ENCODE measurements around the gene PRDM10. TPM values are rescaled to one million over a fixed set of nuclear protein-coding genes. Genes with fewer than 3 reads are reported as not detected.

PRDM10 gene
- polyA plus RNA-seq, 3 donors from 2014 or later: 1.3 to 5.0 TPM; not detected in 1

DNA sequence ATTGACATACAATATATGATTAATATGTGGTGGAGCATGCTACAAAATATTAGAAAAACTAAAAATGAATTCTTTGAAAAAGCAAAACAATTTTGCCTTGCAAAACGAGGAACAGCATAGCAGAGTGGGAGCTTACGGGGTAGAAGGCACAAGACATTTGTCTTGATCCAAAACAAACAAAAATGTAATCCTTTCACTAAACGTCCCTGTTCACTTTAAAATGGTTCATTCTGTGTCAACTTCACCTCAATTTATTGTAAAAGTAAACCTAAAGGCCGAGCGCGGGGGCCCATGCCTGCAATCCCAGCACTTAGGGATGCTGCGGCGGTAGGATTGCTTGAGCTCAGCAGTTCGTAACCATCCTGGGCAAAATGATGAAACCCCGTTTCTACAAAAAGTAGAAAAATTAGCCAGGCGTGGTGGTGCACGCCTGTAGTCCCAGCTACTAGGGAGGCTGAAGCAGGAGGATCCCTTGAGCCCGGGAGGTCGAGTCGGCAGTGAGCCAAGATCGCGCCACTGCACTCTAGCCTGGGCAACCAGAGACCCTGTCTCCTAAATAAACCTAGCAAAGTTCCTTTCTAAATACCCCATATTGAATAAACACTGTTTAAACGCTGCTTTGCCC is 2.0 kb downstream of the PRDM10 start:
- Mint-ChIP-seq H3K4me1 (peaks cover 62% of the 10 kb centered on the region in 2 donors), H3K27ac (peak overlapping the region; percentile 93 to 98 (median 96)), H3K27me3 (ENCODE audit: low read depth in 3 of 3) (peaks cover 6 to 18% (median 10%) of the 10 kb centered on the region in 3 donors), H3K9me3 (no peaks in the 10 kb centered on the region), H3K4me3 (peak overlapping the region; percentile 90 to 98 (median 93)), H3K36me3 (peaks cover 0 to 11% (median 8%) of the 10 kb centered on the region in 3 donors)
- no peak for DNase-seq

DNA sequence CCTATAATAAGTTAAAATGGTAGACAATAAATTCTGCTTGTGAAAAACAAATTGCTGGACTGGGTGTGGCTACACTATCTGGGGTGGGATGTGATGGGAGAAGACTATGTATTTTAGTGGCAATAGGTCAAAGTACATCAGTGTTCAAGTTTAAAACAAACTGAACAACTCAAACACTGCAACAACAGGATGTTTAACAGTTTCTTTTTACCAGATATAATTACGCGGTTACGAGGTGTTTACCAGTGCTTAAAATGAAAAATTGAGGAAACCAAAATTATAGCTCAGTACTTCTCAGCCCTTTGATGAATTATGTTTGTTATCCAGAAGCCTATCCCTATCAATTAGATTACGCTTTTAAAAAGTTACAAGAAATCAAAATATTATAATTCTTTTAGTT is 3.2 kb downstream of the PRDM10 start:
- peak overlapping the region; percentile 66 to 95 (median 67) for H3K4me3 Mint-ChIP-seq
- peak in 2 of 3 donors; percentile 10 for DNase-seq
- peaks cover 6 to 18% (median 10%) of the 10 kb centered on the region in 3 donors for H3K27me3 Mint-ChIP-seq (ENCODE audit: low read depth in 3 of 3)
- no peaks in the 10 kb centered on the region for H3K9me3 Mint-ChIP-seq
- peaks cover 64 to 66% of the 10 kb centered on the region in 2 donors for H3K4me1 Mint-ChIP-seq
- H3K36me3 Mint-ChIP-seq: peaks cover 0 to 11% (median 8%) of the 10 kb centered on the region in 3 donors
- peak overlapping the region; percentile 63 to 89 (median 84) for H3K27ac Mint-ChIP-seq

DNA sequence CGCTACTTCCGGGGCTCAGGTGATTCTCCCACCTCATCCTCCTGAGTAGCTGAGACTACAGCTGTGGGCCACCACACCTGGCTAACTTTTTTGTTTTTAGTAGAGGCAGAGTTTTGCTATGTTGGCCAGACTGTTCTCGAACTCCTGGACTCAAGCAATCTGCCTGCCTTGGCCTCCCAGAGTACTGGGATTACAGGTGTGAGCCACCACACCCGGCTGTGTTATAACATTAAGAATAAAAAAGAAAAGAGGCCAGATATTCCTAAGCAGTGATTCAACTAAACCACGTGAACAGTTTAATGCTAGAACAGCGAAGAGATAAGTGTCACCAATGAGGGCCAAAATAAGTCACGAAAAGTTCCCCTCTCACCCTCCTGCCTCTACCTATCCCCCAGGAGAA is 3.7 kb downstream of the PRDM10 start:
- peaks cover 60 to 63% of the 10 kb centered on the region in 2 donors for H3K4me1 Mint-ChIP-seq
- H3K4me3 Mint-ChIP-seq: peak overlapping the region; percentile 66 to 95 (median 67)
- H3K9me3 Mint-ChIP-seq: no peaks in the 10 kb centered on the region
- no peak for DNase-seq
- peaks cover 6 to 18% (median 10%) of the 10 kb centered on the region in 3 donors for H3K27me3 Mint-ChIP-seq (ENCODE audit: low read depth in 3 of 3)
- H3K36me3 Mint-ChIP-seq: peaks cover 0 to 11% (median 8%) of the 10 kb centered on the region in 3 donors
- H3K27ac Mint-ChIP-seq: peak overlapping the region; percentile 63 to 89 (median 84)

DNA sequence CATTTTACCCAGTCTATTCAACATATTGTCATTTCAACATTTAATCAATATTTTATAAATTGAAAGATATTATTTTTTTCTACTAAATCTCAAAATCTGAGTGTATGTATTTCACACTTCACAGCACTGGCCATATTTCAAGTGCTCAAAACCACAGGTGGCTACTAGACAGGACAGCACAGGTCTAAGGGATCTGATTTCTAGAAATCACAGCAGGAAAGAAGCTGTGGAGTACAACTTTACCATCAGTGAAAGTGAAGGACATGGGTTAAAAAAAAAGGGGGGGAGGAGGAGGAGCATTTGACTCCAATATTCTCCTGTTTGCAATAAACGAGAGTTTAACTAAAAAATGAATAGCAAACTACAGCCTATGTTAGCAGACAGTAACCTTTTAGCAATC is 4.5 kb downstream of the PRDM10 start:
- Mint-ChIP-seq H3K9me3 (no peaks in the 10 kb centered on the region), H3K4me1 (peaks cover 54 to 56% of the 10 kb centered on the region in 2 donors), H3K27ac (peak overlapping the region in 3 of 6 donors; percentile 34 to 80 (median 75)), H3K27me3 (ENCODE audit: low read depth in 3 of 3) (peaks cover 6 to 16% (median 7%) of the 10 kb centered on the region in 3 donors), H3K36me3 (peaks cover 0 to 11% (median 8%) of the 10 kb centered on the region in 3 donors), H3K4me3 (peak overlapping the region in 3 of 5 donors; percentile 12 to 66 (median 21))
- no peak for DNase-seq

DNA sequence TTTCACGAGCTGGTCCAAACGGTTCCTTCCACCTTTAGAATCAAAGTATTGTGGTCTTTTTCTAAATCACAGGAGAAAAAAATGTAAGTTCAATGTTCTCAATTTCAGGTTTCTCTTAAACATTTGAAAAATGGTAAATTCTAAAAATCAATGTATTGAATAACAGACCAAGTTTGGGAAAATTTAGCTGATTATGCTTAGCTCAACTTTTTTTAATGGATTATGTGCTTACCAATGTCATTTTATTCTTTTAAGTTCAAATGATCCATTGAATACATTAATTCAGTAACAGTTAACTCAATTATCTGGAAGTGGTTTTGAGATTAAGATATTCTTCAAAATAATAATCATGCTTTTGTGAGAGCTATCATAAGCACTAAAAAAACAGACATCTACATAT is 5.1 kb downstream of the PRDM10 start:
- Mint-ChIP-seq H3K4me3 (no peak overlapping the region), H3K27me3 (ENCODE audit: low read depth in 3 of 3) (peaks cover 2 to 11% (median 4%) of the 10 kb centered on the region in 3 donors), H3K36me3 (peaks cover 0 to 11% (median 8%) of the 10 kb centered on the region in 3 donors), H3K4me1 (peaks cover 55 to 58% of the 10 kb centered on the region in 2 donors), H3K27ac (peak overlapping the region in 1 of 6 donors; percentile 14), H3K9me3 (no peaks in the 10 kb centered on the region)
- no peak for DNase-seq

DNA sequence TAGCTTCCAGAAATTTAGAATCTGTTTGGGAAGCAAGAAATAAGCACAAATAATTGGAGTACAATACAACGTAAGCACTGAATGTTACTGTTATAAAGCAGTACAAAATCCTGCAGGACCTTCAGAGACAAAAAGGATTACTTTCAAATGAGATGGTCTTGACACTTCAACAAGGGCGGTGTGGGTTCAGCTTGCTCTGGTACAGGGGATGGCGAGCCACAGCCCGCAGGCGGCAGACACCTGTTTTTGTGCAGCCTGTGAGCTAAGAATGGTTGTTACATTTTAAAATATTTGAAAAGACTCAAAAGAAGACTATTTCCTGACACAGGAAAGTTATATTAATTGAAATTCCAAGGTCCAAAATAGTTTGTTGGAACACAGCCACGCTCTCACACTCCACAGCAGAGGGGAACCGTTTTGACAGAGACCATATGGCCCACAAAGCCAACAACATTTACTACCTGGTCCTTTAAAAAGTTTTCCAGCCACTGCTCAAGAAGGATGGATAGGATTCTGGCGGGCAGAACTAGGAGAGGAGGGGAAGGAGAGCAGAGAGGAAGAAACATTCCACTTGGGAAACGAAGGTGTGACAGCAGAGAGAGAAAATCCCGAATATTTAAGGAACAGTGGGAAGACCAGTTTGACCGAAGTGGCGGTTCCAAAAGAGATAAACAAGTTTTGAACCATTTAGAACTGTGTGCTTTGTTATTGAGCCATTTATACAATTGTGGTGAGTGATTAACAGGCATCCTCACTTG is 6.3 kb downstream of the PRDM10 start:
- DNase-seq: no peak
- Mint-ChIP-seq H3K4me3 (no peak overlapping the region), H3K9me3 (no peaks in the 10 kb centered on the region), H3K4me1 (peaks cover 57 to 60% of the 10 kb centered on the region in 2 donors), H3K36me3 (peaks cover 0 to 11% (median 8%) of the 10 kb centered on the region in 3 donors), H3K27me3 (ENCODE audit: low read depth in 3 of 3) (peaks cover 0 to 5% (median 2%) of the 10 kb centered on the region in 3 donors), H3K27ac (peak overlapping the region in 4 of 6 donors; percentile 22 to 62 (median 38))

DNA sequence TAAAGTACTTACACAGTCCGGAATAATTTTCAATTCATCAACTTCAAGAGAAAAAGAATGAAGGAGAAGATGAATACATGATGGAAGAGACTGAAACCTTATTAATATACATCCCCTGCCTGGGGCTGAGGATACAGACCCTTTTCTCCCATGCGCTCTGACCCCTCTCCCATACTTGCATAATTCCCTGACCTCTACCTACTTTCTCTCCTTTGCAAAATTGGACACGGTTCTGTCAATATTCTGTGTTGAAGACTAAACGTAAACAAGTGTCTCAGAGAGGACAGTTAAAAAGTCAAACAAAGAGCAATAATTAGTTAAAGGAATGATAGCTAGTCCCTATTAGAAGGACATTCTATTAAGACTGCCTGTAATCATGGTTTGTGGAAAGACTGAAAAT is 7.5 kb downstream of the PRDM10 start:
- DNase-seq: no peak
- H3K27ac Mint-ChIP-seq: no peak overlapping the region
- peaks cover 46 to 49% of the 10 kb centered on the region in 2 donors for H3K4me1 Mint-ChIP-seq
- no peak overlapping the region for H3K4me3 Mint-ChIP-seq
- H3K27me3 Mint-ChIP-seq (ENCODE audit: low read depth in 3 of 3): no peaks in the 10 kb centered on the region
- H3K36me3 Mint-ChIP-seq: peaks cover 0 to 11% (median 8%) of the 10 kb centered on the region in 3 donors
- no peaks in the 10 kb centered on the region for H3K9me3 Mint-ChIP-seq

DNA sequence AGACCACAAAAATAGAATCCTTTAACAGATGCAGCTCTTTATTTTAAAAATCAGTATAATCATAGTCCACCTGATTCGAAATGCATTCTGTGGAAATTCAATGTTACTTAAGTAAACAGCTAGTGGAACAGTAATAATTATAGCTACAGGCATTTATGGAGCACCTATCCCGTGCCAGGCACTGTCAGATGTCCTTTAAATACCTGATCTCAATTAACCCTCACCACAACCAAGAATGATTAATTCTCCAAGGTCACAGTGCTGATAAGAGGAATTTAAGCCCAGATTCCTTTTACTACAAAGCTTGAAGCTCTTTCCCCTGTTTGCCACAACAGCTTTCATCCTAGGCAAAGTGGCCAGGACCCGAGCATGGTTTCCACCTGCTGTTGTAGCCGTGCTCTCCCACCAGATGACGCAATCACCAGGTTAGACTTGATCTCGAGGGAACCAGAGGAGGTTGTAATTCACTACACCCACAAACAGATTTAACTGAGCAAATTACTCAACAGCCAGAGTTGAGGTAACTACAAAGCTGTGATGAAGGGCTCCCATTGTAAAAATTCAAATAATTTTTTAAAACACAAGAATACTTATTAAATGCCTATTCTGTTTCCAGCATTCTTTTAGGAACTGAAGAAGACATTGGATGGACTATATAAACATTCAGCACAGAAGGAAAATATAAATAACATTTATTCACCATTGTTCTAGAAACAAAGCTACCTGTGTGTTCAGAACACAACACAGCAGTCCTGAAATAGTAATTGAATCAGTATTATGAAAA is 10.3 kb downstream of the PRDM10 start:
- H3K4me3 Mint-ChIP-seq: no peak overlapping the region
- no peaks in the 10 kb centered on the region for H3K27me3 Mint-ChIP-seq (ENCODE audit: low read depth in 3 of 3)
- peak; percentile 19 to 35 (median 21) for DNase-seq
- peaks cover 26 to 28% of the 10 kb centered on the region in 2 donors for H3K4me1 Mint-ChIP-seq
- peaks cover 0 to 11% (median 8%) of the 10 kb centered on the region in 3 donors for H3K36me3 Mint-ChIP-seq
- no peaks in the 10 kb centered on the region for H3K9me3 Mint-ChIP-seq
- peak overlapping the region in 1 of 6 donors; percentile 66 for H3K27ac Mint-ChIP-seq

DNA sequence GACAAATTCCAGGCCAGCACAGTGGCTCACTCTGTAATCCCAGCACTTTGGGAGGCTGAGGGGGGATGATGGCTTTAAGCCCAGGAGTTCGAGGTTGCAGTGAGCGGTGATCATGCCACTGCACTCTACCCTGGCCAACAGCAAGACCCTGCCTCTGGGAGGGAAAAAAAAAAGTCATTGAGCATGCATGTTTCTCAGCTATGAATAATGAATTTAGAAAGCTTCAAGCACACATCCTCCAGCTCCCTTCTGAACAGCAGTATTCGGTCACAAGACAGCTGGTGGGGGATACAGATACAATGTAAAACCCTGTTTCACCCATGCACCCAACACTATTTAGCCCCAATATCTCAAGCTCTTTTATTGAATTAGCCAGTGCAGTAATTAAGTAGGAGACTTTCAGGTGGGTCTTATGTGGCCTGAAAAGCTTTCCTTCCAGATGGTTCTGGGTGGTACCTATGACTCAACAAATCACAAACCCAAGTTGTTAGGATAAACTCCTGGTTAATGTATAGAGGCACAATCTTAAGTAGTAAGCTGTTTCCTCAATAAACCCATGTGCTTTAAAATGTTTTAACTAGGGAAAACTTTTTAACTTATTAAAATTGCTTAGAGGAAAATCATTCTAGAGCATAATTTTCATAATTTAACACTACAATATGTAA is 13.4 kb downstream of the PRDM10 start:
- no peak overlapping the region for H3K4me3 Mint-ChIP-seq
- peaks cover 0 to 5% (median 0%) of the 10 kb centered on the region in 3 donors for H3K36me3 Mint-ChIP-seq
- H3K27ac Mint-ChIP-seq: no peak overlapping the region

DNA sequence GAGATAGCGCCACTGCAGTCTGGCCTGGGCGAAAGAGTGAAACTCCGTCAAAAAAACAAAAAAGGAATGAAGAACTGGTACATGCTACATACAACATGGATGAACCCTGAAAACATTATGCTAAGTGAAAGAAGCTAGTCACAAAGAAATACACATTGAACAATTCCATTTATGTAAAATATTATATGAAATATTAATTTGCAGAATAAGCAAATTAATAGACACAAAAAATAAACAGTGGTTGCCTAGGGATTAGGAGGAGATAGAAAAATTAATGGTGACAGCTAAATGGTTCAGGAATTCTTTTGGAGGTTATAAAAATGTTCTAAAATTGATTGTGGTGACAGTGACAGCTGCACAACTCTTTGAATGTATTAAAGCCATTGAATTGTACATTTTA is 14.7 kb downstream of the PRDM10 start:
- no peaks in the 10 kb centered on the region for H3K9me3 Mint-ChIP-seq
- peaks cover 0 to 6% (median 0%) of the 10 kb centered on the region in 3 donors for H3K36me3 Mint-ChIP-seq
- no peak for DNase-seq
- H3K27me3 Mint-ChIP-seq (ENCODE audit: low read depth in 3 of 3): no peaks in the 10 kb centered on the region
- peaks cover 12% of the 10 kb centered on the region in 2 donors for H3K4me1 Mint-ChIP-seq
- H3K27ac Mint-ChIP-seq: no peak overlapping the region
- H3K4me3 Mint-ChIP-seq: no peak overlapping the region

More for the DNA sequence above, 13.4 kb downstream of the PRDM10 start:
- Mint-ChIP-seq H3K4me1 (peaks cover 12% of the 10 kb centered on the region in 2 donors), H3K27me3 (ENCODE audit: low read depth in 3 of 3) (no peaks in the 10 kb centered on the region), H3K9me3 (no peaks in the 10 kb centered on the region)
- no peak for DNase-seq

DNA sequence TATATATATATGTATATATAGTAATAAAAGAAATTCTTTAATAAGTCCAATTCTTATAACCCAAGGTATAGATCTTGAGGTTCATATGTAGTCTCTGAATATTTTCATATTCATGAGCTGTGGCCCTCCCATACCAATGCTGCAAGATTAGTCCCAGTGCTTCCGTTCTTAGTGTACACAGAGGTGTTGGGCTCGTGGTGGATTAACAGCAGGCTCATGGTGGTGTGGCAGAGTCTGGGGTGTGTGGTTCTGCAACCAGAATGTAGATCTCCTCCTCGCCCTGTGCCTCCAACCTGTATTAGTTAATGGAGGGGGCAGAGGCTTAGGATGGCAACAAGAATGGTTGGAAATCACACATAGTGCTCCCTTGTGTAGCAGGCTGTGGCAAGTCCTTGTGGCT is 16.8 kb downstream of the PRDM10 start:
- Mint-ChIP-seq H3K4me3 (peak overlapping the region in 1 of 5 donors; percentile 59), H3K4me1 (peaks cover 5 to 7% of the 10 kb centered on the region in 2 donors), H3K27me3 (ENCODE audit: low read depth in 3 of 3) (no peaks in the 10 kb centered on the region), H3K36me3 (peaks cover 0 to 6% (median 0%) of the 10 kb centered on the region in 3 donors), H3K9me3 (no peaks in the 10 kb centered on the region), H3K27ac (peak overlapping the region in 4 of 6 donors; percentile 8 to 43 (median 17))
- DNase-seq: peak in 2 of 3 donors; percentile 19 to 22

DNA sequence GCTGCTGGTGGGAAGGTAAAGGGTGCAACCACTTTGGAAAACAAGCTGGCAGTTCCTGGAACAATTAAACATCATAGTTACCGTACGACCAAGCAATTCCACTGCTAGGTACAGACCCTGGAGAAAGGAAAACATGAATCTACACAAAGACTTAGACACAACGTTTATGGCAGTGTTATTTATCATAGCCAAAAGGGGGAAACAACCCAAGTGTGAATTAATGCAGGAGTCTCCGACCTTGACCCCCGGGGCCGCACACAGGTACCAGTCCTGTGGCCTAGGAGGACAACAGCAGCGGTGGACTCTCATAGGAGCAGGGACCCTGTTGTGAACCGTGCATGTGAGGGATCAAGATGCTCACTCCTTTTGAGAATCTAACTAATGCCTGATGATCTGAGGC is 22.5 kb downstream of the PRDM10 start:
- Mint-ChIP-seq H3K9me3 (no peaks in the 10 kb centered on the region), H3K36me3 (peaks cover 0 to 12% (median 6%) of the 10 kb centered on the region in 3 donors), H3K4me1 (peaks cover 0 to 5% of the 10 kb centered on the region in 2 donors), H3K27me3 (ENCODE audit: low read depth in 3 of 3) (peaks cover 0 to 2% (median 2%) of the 10 kb centered on the region in 3 donors), H3K27ac (no peak overlapping the region), H3K4me3 (no peak overlapping the region)
- DNase-seq: no peak
